Activated CD4-positive, alpha-beta T cell treated with anti-CD3 and anti-CD28 coated beads, Interleukin-2, amount 10 ng/mL, durations not matched to agents 24 days and 14 days (primary cell): Measurements from ENCODE around the gene LDLRAD4. TPM values are rescaled to one million over a fixed set of nuclear protein-coding genes. Genes with fewer than 3 reads are reported as not detected.
A peak's percentile ranks its signal among the peaks of the same experiment; 100 is the strongest.

Experiments
- DNase-seq: peaks from one replicate; pipeline ENCODE4 v3.0.0; 2022
- H3K27ac Mint-ChIP-seq: one replicate; pipeline ENCODE4 v1.8.0; 2022; ENCODE audit warnings: mild to moderate bottlenecking, mixed read lengths
- H3K27me3 Mint-ChIP-seq: one replicate; pipeline ENCODE4 v1.8.0; 2022; ENCODE audit warnings: mixed read lengths
- H3K36me3 Mint-ChIP-seq: one replicate; pipeline ENCODE4 v1.8.0; 2022; ENCODE audit warnings: low read depth, mild to moderate bottlenecking, mixed read lengths
- H3K4me1 Mint-ChIP-seq: one replicate; pipeline ENCODE4 v1.8.0; 2021; ENCODE audit warnings: mixed read lengths
- H3K4me3 Mint-ChIP-seq: one replicate; pipeline ENCODE4 v1.8.0; 2022; ENCODE audit warnings: mild to moderate bottlenecking, moderate library complexity, mixed read lengths
- H3K9me3 Mint-ChIP-seq: one replicate; pipeline ENCODE4 v1.8.0; 2021; ENCODE audit warnings: mixed read lengths
- intact Hi-C: fragments of 100-400 bp; cut with micrococcal nuclease; formaldehyde crosslinking; loops from one replicate; pipeline ENCODE4 v1.15.1; 2023
- total RNA-seq: library from RNA; stranded (reverse); gene quantifications from 2 replicates; pipeline ENCODE4 v1.2.3, GENCODE V29; 2022

LDLRAD4 gene
- total RNA-seq = 35.6 and 36.5 TPM in 2 replicates

GRCh38 chr18:13218368-13218991, at the start of gene LDLRAD4:
LDLRAD4 (plus strand) TSS chr18:13218760.
- H3K4me3 Mint-ChIP-seq = peak within 1 kb of the TSS; percentile 83
- DNase-seq = peak; percentile 82
- no peaks in the 10 kb centered on the region for H3K9me3 Mint-ChIP-seq
- H3K4me1 Mint-ChIP-seq = peaks cover 37% of the 10 kb centered on the region
- H3K36me3 Mint-ChIP-seq = peaks cover 4% of the 10 kb centered on the region
- H3K27me3 Mint-ChIP-seq = peaks cover 37% of the 10 kb centered on the region
- H3K27ac Mint-ChIP-seq = peak within 1 kb of the TSS; percentile 49
- intact Hi-C loops = loop anchor here (1.0 to 5.0 kb wide), 3 partner anchors 215 to 284 kb away; partner anchors contain the start of gene CEP192

- intact Hi-C loops = no loop called here
- Mint-ChIP-seq H3K4me1 (peaks cover 16% of the 10 kb centered on the region), H3K27ac (no peak overlapping the region), H3K36me3 (no peaks in the 10 kb centered on the region), H3K4me3 (no peak overlapping the region), H3K27me3 (peaks cover 25% of the 10 kb centered on the region), H3K9me3 (no peaks in the 10 kb centered on the region)
- no peak for DNase-seq
These were observed 44.9 kb upstream of the LDLRAD4 start for GRCh38 chr18:13173578-13174145.

GRCh38 chr18:13175266-13175665, 43.3 kb upstream of the LDLRAD4 start:
- no peak overlapping the region for H3K27ac Mint-ChIP-seq
- DNase-seq = no peak
- no peaks in the 10 kb centered on the region for H3K36me3 Mint-ChIP-seq
- H3K9me3 Mint-ChIP-seq = no peaks in the 10 kb centered on the region
- peaks cover 13% of the 10 kb centered on the region for H3K27me3 Mint-ChIP-seq
- no peak overlapping the region for H3K4me3 Mint-ChIP-seq
- H3K4me1 Mint-ChIP-seq = peaks cover 27% of the 10 kb centered on the region
- intact Hi-C loops = loop anchor here (5.0 kb wide), 1 partner anchor 92 kb away; no protein-coding TSS in a partner anchor

GRCh38 chr18:13175754-13176210, 42.8 kb upstream of the LDLRAD4 start:
- Mint-ChIP-seq H3K27ac (no peak overlapping the region), H3K4me1 (peaks cover 29% of the 10 kb centered on the region), H3K36me3 (no peaks in the 10 kb centered on the region), H3K4me3 (no peak overlapping the region), H3K9me3 (no peaks in the 10 kb centered on the region), H3K27me3 (peaks cover 11% of the 10 kb centered on the region)
- intact Hi-C loops = loop anchor here (5.0 kb wide), 1 partner anchor 92 kb away; no protein-coding TSS in a partner anchor
- no peak for DNase-seq

GRCh38 chr18:13176847-13177246, 41.7 kb upstream of the LDLRAD4 start:
- peaks cover 31% of the 10 kb centered on the region for H3K4me1 Mint-ChIP-seq

GRCh38 chr18:13178197-13178596, 40.4 kb upstream of the LDLRAD4 start:
- Mint-ChIP-seq H3K36me3 (no peaks in the 10 kb centered on the region), H3K27ac (no peak overlapping the region), H3K4me1 (peaks cover 31% of the 10 kb centered on the region), H3K27me3 (peaks cover 15% of the 10 kb centered on the region), H3K4me3 (no peak overlapping the region), H3K9me3 (no peaks in the 10 kb centered on the region)
- intact Hi-C loops = loop anchor here (5.0 kb wide), 1 partner anchor 89 kb away; no protein-coding TSS in a partner anchor
- no peak for DNase-seq

More at GRCh38 chr18:13176847-13177246, 41.7 kb upstream of the LDLRAD4 start:
- Mint-ChIP-seq H3K4me3 (no peak overlapping the region), H3K9me3 (no peaks in the 10 kb centered on the region), H3K27me3 (peaks cover 13% of the 10 kb centered on the region), H3K36me3 (no peaks in the 10 kb centered on the region), H3K27ac (no peak overlapping the region)
- no peak for DNase-seq
- intact Hi-C loops = loop anchor here (5.0 kb wide), 1 partner anchor 90 kb away; no protein-coding TSS in a partner anchor

- intact Hi-C loops = loop anchor here (5.0 kb wide), 1 partner anchor 88 kb away; no protein-coding TSS in a partner anchor
- Mint-ChIP-seq H3K27ac (no peak overlapping the region), H3K9me3 (no peaks in the 10 kb centered on the region), H3K4me3 (no peak overlapping the region), H3K4me1 (peaks cover 31% of the 10 kb centered on the region), H3K27me3 (peaks cover 15% of the 10 kb centered on the region), H3K36me3 (no peaks in the 10 kb centered on the region)
- no peak for DNase-seq
These were observed 39.6 kb upstream of the LDLRAD4 start for GRCh38 chr18:13178976-13179375.

- Mint-ChIP-seq H3K9me3 (no peaks in the 10 kb centered on the region), H3K4me1 (peaks cover 31% of the 10 kb centered on the region), H3K27me3 (peaks cover 17% of the 10 kb centered on the region), H3K36me3 (no peaks in the 10 kb centered on the region), H3K27ac (no peak overlapping the region), H3K4me3 (no peak overlapping the region)
- DNase-seq = no peak
- intact Hi-C loops = loop anchor here (5.0 kb wide), 1 partner anchor 88 kb away; no protein-coding TSS in a partner anchor
These were observed 38.9 kb upstream of the LDLRAD4 start for GRCh38 chr18:13179566-13180113.

- no peak overlapping the region for H3K4me3 Mint-ChIP-seq
- no peaks in the 10 kb centered on the region for H3K36me3 Mint-ChIP-seq
- peak overlapping the region; percentile 3 for H3K27ac Mint-ChIP-seq
These were observed 37.8 kb upstream of the LDLRAD4 start for GRCh38 chr18:13180614-13181375.

GRCh38 chr18:13181765-13182164, 36.8 kb upstream of the LDLRAD4 start:
- peaks cover 17% of the 10 kb centered on the region for H3K27me3 Mint-ChIP-seq
- no peaks in the 10 kb centered on the region for H3K9me3 Mint-ChIP-seq
- H3K27ac Mint-ChIP-seq = no peak overlapping the region
- intact Hi-C loops = no loop called here
- no peak overlapping the region for H3K4me3 Mint-ChIP-seq
- H3K4me1 Mint-ChIP-seq = peaks cover 19% of the 10 kb centered on the region
- no peaks in the 10 kb centered on the region for H3K36me3 Mint-ChIP-seq
- DNase-seq = no peak

More at GRCh38 chr18:13180614-13181375, 37.8 kb upstream of the LDLRAD4 start:
- no peaks in the 10 kb centered on the region for H3K9me3 Mint-ChIP-seq
- peaks cover 17% of the 10 kb centered on the region for H3K27me3 Mint-ChIP-seq
- DNase-seq = no peak
- intact Hi-C loops = no loop called here
- H3K4me1 Mint-ChIP-seq = peaks cover 26% of the 10 kb centered on the region

- Mint-ChIP-seq H3K4me1 (peaks cover 16% of the 10 kb centered on the region), H3K27ac (no peak overlapping the region), H3K27me3 (peaks cover 25% of the 10 kb centered on the region), H3K9me3 (no peaks in the 10 kb centered on the region), H3K36me3 (no peaks in the 10 kb centered on the region), H3K4me3 (no peak overlapping the region)
- intact Hi-C loops = no loop called here
- no peak for DNase-seq
These were observed 35.2 kb upstream of the LDLRAD4 start for GRCh38 chr18:13183359-13183758.

- intact Hi-C loops = no loop called here
- H3K4me3 Mint-ChIP-seq = no peak overlapping the region
- H3K27ac Mint-ChIP-seq = no peak overlapping the region
- H3K27me3 Mint-ChIP-seq = peaks cover 25% of the 10 kb centered on the region
- H3K9me3 Mint-ChIP-seq = no peaks in the 10 kb centered on the region
- no peaks in the 10 kb centered on the region for H3K36me3 Mint-ChIP-seq
- DNase-seq = no peak
- peaks cover 14% of the 10 kb centered on the region for H3K4me1 Mint-ChIP-seq
These were observed 34.8 kb upstream of the LDLRAD4 start for GRCh38 chr18:13183790-13184189.

GRCh38 chr18:13184396-13184795, 34.2 kb upstream of the LDLRAD4 start:
- no peak for DNase-seq
- H3K4me3 Mint-ChIP-seq = no peak overlapping the region
- no peaks in the 10 kb centered on the region for H3K9me3 Mint-ChIP-seq
- no peak overlapping the region for H3K27ac Mint-ChIP-seq
- intact Hi-C loops = no loop called here
- peaks cover 28% of the 10 kb centered on the region for H3K27me3 Mint-ChIP-seq
- peaks cover 10% of the 10 kb centered on the region for H3K4me1 Mint-ChIP-seq
- no peaks in the 10 kb centered on the region for H3K36me3 Mint-ChIP-seq
